Natural killer cell (primary cell): ENCODE data around the gene ATMIN. TPM values are rescaled to one million over a fixed set of nuclear protein-coding genes. Genes with fewer than 3 reads are reported as not detected.

Experiments
- ATAC-seq, 3 donors: fragments of 150-1000 bp in 2 of 3; fragments of 200-7000 bp in 1 of 3; cut with Tn5 transposase; 1 replicate in 1 of 3; 2 replicates in 2 of 3; pipeline ENCODE4 v1.10.0; 2021; ENCODE audit warnings: mild to moderate bottlenecking in 2 of 3, moderate library complexity in 2 of 3
- DNase-seq, 2 donors: peaks; one replicate each; pipeline versions ENCODE4 v3.0.0 to v3.0.0-alpha.2; 2013 to 2021; ENCODE audit warnings: mixed read lengths in 1 of 2
- H3K27ac ChIP-seq: one replicate; pipeline ENCODE4 v1.5.1; 2013; ENCODE audit warnings: mild to moderate bottlenecking, low read length
- H3K27me3 ChIP-seq: one replicate; pipeline ENCODE4 v1.6.1; 2013; ENCODE audit warnings: low read length; ENCODE audit not compliant: control insufficient read depth, insufficient read depth
- H3K36me3 ChIP-seq: one replicate; pipeline ENCODE4 v1.6.1; 2013; ENCODE audit warnings: low read length; ENCODE audit not compliant: control insufficient read depth, insufficient read depth
- H3K4me1 ChIP-seq: one replicate; pipeline ENCODE4 v1.6.1; 2013; ENCODE audit warnings: low read length; ENCODE audit not compliant: control insufficient read depth, insufficient read depth
- H3K4me3 ChIP-seq: one replicate; pipeline ENCODE4 v1.5.1; 2013; ENCODE audit warnings: low read length
- H3K9me3 ChIP-seq: one replicate; pipeline ENCODE4 v1.6.1; 2013; ENCODE audit warnings: low read length; ENCODE audit not compliant: control insufficient read depth, insufficient read depth
- H3K27ac Mint-ChIP-seq, 2 donors: one replicate each; pipeline ENCODE4 v1.8.0; 2022; ENCODE audit warnings: mild to moderate bottlenecking in 2 of 2, mixed read lengths in 2 of 2, moderate library complexity in 1 of 2
- H3K27me3 Mint-ChIP-seq, 2 donors: one replicate each; pipeline ENCODE4 v1.8.0; 2022; ENCODE audit warnings: low read depth in 2 of 2, mixed read lengths in 2 of 2
- H3K36me3 Mint-ChIP-seq: one replicate; pipeline ENCODE4 v1.8.0; 2022; ENCODE audit warnings: mixed read lengths
- H3K4me1 Mint-ChIP-seq, 2 donors: one replicate each; pipeline ENCODE4 v1.8.0; 2022; ENCODE audit warnings: mixed read lengths in 2 of 2
- H3K4me3 Mint-ChIP-seq: one replicate; pipeline ENCODE4 v1.8.0; 2022; ENCODE audit warnings: mild to moderate bottlenecking, moderate library complexity, mixed read lengths
- H3K9me3 Mint-ChIP-seq, 2 donors: one replicate each; pipeline ENCODE4 v1.8.0; 2022; ENCODE audit warnings: mixed read lengths in 2 of 2
- CTCF ChIP-seq: fragments of 200-600 bp; IDR thresholded peaks from one replicate; pipeline ENCODE4 v1.8.0; 2022; ENCODE audit warnings: antibody characterized with exemption
- WGBS: methylation state at CpG from one replicate; pipeline ENCODE4 v1.1.7; 2013; ENCODE audit warnings: missing lambda C conversion rate; ENCODE audit not compliant: insufficient coverage; 5-methylcytosine and 5-hydroxymethylcytosine counted together
- intact Hi-C: fragments of 100-400 bp; cut with micrococcal nuclease; formaldehyde crosslinking; loops from one replicate; pipeline ENCODE4 v1.14.2; 2022
- total RNA-seq, 4 donors: library from RNA; stranded (reverse); fragments of 120-200 nt in 1 of 4; gene quantifications; one replicate each; pipeline versions ENCODE4 v1.2.3 to v1.2.4, GENCODE V29; 2013 to 2022

The ATMIN gene
- total RNA-seq, 3 donors from 2014 or later (not counting 1 experiment from before 2014, with no cell fraction given), result 35.3 to 51.8 (median 39.9) TPM

- Histone ChIP-seq H3K9me3 (no peaks in the 10 kb centered on the region), H3K27ac (no peak overlapping the region), H3K4me3 (no peak overlapping the region), H3K36me3 (peaks cover 8% of the 10 kb centered on the region), H3K4me1 (no peaks in the 10 kb centered on the region), H3K27me3 (no peaks in the 10 kb centered on the region)
- 60% methylated on average over 1 of the region's 3 CpGs for WGBS
- no peak for ATAC-seq
- H3K27me3 Mint-ChIP-seq, result no peaks in the 10 kb centered on the region
- intact Hi-C loops, result no loop called here
- H3K9me3 Mint-ChIP-seq, result no peaks in the 10 kb centered on the region
- peaks cover 10 to 20% of the 10 kb centered on the region in 2 donors for H3K4me1 Mint-ChIP-seq
- H3K36me3 Mint-ChIP-seq, result peaks cover 6% of the 10 kb centered on the region
- no peak overlapping the region for H3K4me3 Mint-ChIP-seq
- peak overlapping the region in 1 of 2 donors; percentile 51 for H3K27ac Mint-ChIP-seq
- no peak for DNase-seq
- no peak for TF ChIP-seq CTCF
These were observed 42.9 kb upstream of the ATMIN start for GRCh38 chr16:80992676-80993293.

- H3K4me1 Mint-ChIP-seq, result peaks cover 10 to 25% of the 10 kb centered on the region in 2 donors
- H3K4me1 ChIP-seq, result peaks cover 3% of the 10 kb centered on the region
- no peak overlapping the region for H3K4me3 Mint-ChIP-seq
- DNase-seq (no peak), ATAC-seq (no peak)
- peaks cover 6% of the 10 kb centered on the region for H3K36me3 Mint-ChIP-seq
- no peak for TF ChIP-seq CTCF
- WGBS, result 83% methylated on average over 6 of the region's 6 CpGs
- no peak overlapping the region for H3K27ac ChIP-seq
- no peak overlapping the region for H3K4me3 ChIP-seq
- H3K36me3 ChIP-seq, result peaks cover 8% of the 10 kb centered on the region
- intact Hi-C loops, result no loop called here
- H3K27ac Mint-ChIP-seq, result peak overlapping the region in 1 of 2 donors; percentile 51
- no peaks in the 10 kb centered on the region for H3K27me3 ChIP-seq
- no peaks in the 10 kb centered on the region for H3K9me3 Mint-ChIP-seq
- no peaks in the 10 kb centered on the region for H3K27me3 Mint-ChIP-seq
- no peaks in the 10 kb centered on the region for H3K9me3 ChIP-seq
These were observed 42.3 kb upstream of the ATMIN start for GRCh38 chr16:80993307-80993706.

- Histone ChIP-seq H3K4me1 (peaks cover 3% of the 10 kb centered on the region), H3K27ac (no peak overlapping the region), H3K27me3 (no peaks in the 10 kb centered on the region), H3K9me3 (no peaks in the 10 kb centered on the region), H3K4me3 (no peak overlapping the region), H3K36me3 (peaks cover 8% of the 10 kb centered on the region)
- H3K9me3 Mint-ChIP-seq, result no peaks in the 10 kb centered on the region
- H3K4me3 Mint-ChIP-seq, result no peak overlapping the region
- peaks cover 12 to 30% of the 10 kb centered on the region in 2 donors for H3K4me1 Mint-ChIP-seq
- no peaks in the 10 kb centered on the region for H3K27me3 Mint-ChIP-seq
- H3K36me3 Mint-ChIP-seq, result peaks cover 6% of the 10 kb centered on the region
- no peak for TF ChIP-seq CTCF
- DNase-seq (no peak), ATAC-seq (no peak)
- peak overlapping the region in 1 of 2 donors; percentile 43 for H3K27ac Mint-ChIP-seq
- intact Hi-C loops, result no loop called here
These were observed 41.8 kb upstream of the ATMIN start for GRCh38 chr16:80993834-80994233.

- H3K4me1 ChIP-seq, result peaks cover 3% of the 10 kb centered on the region
- H3K27me3 ChIP-seq, result no peaks in the 10 kb centered on the region
- no peak overlapping the region for H3K4me3 ChIP-seq
- H3K27me3 Mint-ChIP-seq, result no peaks in the 10 kb centered on the region
- peak overlapping the region in 1 of 2 donors; percentile 43 for H3K27ac Mint-ChIP-seq
- no peak for TF ChIP-seq CTCF
- H3K4me1 Mint-ChIP-seq, result peaks cover 19 to 33% of the 10 kb centered on the region in 2 donors
- H3K27ac ChIP-seq, result no peak overlapping the region
- no peaks in the 10 kb centered on the region for H3K9me3 Mint-ChIP-seq
- no peak for ATAC-seq
- intact Hi-C loops, result no loop called here
- H3K36me3 ChIP-seq, result peaks cover 8% of the 10 kb centered on the region
- H3K36me3 Mint-ChIP-seq, result peaks cover 6% of the 10 kb centered on the region
- H3K9me3 ChIP-seq, result no peaks in the 10 kb centered on the region
- no peak for DNase-seq
- no peak overlapping the region for H3K4me3 Mint-ChIP-seq
These were observed 41.2 kb upstream of the ATMIN start for GRCh38 chr16:80994451-80994850.
